Stimulated activated CD8-positive, alpha-beta memory T cell treated with anti-CD3 and anti-CD28 coated beads, Interleukin-4, amount 100 ng/mL, for 48 hours (primary cell): ENCODE measurements around the gene ESAM.

Source experiments
- DNase-seq: peaks from one replicate; pipeline ENCODE4 v3.0.0-alpha.2; 2020

The ESAM gene

GRCh38 chr11:124751741-124752470, 10.2 kb downstream of the ESAM start, which contains the start of gene VSIG2:
Gene VSIG2, minus strand, starts transcription at chr11:124752255. Its CDS starts 118 bp downstream, at chr11:124752137.
- no peak for DNase-seq

- no peak for DNase-seq
These were observed 10.7 kb downstream of the ESAM start for GRCh38 chr11:124751391-124751740.

- DNase-seq: no peak
These were observed 12.2 kb downstream of the ESAM start for GRCh38 chr11:124749912-124750311.

GRCh38 chr11:124748481-124749343, 13.4 kb downstream of the ESAM start:
- no peak for DNase-seq

GRCh38 chr11:124748100-124748418, 14.0 kb downstream of the ESAM start:
- DNase-seq: no peak

- no peak for DNase-seq
These were observed 14.5 kb downstream of the ESAM start for GRCh38 chr11:124747406-124748099.

GRCh38 chr11:124746621-124747243, 15.4 kb downstream of the ESAM start:
- peak; percentile 88 for DNase-seq

GRCh38 chr11:124745835-124746620, 16.1 kb downstream of the ESAM start:
- DNase-seq: peak; percentile 66

GRCh38 chr11:124745270-124745834, 16.7 kb downstream of the ESAM start:
- DNase-seq: no peak

- DNase-seq: no peak
These were observed 19.0 kb downstream of the ESAM start for GRCh38 chr11:124743050-124743449.

GRCh38 chr11:124742555-124742954, 19.5 kb downstream of the ESAM start:
- no peak for DNase-seq

- DNase-seq: peak; percentile 78
These were observed 21.7 kb downstream of the ESAM start for GRCh38 chr11:124740277-124740882.

GRCh38 chr11:124739479-124740276, 22.4 kb downstream of the ESAM start, which contains the start of gene NRGN:
Gene NRGN, plus strand, starts transcription at chr11:124739942. Its CDS starts 143 bp downstream, at chr11:124740085.
- DNase-seq: peak; percentile 91

- DNase-seq: no peak
These were observed 23.2 kb downstream of the ESAM start for GRCh38 chr11:124738713-124739478.

- DNase-seq: no peak
These were observed 24.3 kb downstream of the ESAM start for GRCh38 chr11:124737638-124738305.

- DNase-seq: no peak
These were observed 25.4 kb downstream of the ESAM start for GRCh38 chr11:124736736-124737135.

GRCh38 chr11:124732230-124732629, 29.9 kb downstream of the ESAM start:
- no peak for DNase-seq

GRCh38 chr11:124729571-124729970, 32.5 kb downstream of the ESAM start:
- no peak for DNase-seq

- DNase-seq: no peak
These were observed 34.0 kb downstream of the ESAM start for GRCh38 chr11:124728134-124728533.
